GM10266 (cell line): ENCODE measurements around the gene ACTN2.

Experiments
- DNase-seq: peaks from one replicate; pipeline ENCODE4 v3.0.0; 2012; ENCODE audit errors: extremely low spot score
- CTCF ChIP-seq: IDR thresholded peaks from 2 replicates; pipeline ENCODE4 v1.5.1; 2012; ENCODE audit warnings: mild to moderate bottlenecking, low read depth; ENCODE audit not compliant: control insufficient read depth, insufficient read depth; ENCODE audit errors: missing control alignments

Gene ACTN2

DNA sequence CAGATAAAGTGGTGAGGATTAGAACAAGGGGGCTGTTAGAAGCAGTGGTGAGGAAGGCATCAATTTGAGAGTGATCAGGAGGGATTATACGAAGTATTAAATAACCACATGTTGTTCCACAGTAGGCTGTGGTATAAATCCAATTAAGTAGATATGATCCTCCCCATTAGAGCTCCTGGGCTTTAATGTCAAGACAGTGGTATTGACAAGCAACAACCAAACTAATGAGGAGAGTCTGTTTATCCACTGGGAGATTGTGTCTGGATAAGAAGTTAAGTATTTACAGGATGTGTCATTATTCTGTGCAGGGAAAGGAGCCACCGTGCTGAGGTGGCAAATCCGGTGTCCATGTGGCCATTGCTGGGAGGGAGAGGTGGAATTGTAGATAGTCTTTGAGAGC lies 5.8 kb downstream of the ACTN2 start:
- TF ChIP-seq CTCF = no peak
- no peak for DNase-seq

- TF ChIP-seq CTCF = no peak
- DNase-seq = no peak
Measured at GRCh38 chr1:236692742-236693141, 6.4 kb downstream of the ACTN2 start.

- no peak for TF ChIP-seq CTCF
- no peak for DNase-seq
Measured at GRCh38 chr1:236699366-236699765, 13.1 kb downstream of the ACTN2 start.

DNA sequence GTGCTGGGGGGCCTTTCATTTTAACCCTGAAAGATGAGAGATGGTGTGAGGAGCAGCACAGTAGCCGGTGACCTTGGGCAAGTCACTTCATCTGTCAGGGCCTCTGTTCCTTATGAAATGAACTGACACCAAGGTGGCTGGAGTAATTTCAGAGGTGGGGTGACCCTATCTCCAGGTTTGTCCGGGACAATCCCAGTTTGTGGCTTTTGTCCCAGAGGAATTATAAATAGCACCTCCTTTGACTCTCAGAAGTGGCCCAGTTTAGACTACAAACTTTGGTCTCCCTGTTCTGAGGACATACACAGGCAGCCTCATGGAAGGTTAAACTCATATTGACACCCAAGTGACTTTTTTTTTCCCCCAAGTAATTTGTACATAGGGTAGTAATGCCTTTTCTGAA lies 14.6 kb downstream of the ACTN2 start:
- no peak for TF ChIP-seq CTCF
- DNase-seq = no peak

GRCh38 chr1:236701782-236702181 lies 15.5 kb downstream of the ACTN2 start:
- DNase-seq = no peak
- TF ChIP-seq CTCF = no peak

DNA sequence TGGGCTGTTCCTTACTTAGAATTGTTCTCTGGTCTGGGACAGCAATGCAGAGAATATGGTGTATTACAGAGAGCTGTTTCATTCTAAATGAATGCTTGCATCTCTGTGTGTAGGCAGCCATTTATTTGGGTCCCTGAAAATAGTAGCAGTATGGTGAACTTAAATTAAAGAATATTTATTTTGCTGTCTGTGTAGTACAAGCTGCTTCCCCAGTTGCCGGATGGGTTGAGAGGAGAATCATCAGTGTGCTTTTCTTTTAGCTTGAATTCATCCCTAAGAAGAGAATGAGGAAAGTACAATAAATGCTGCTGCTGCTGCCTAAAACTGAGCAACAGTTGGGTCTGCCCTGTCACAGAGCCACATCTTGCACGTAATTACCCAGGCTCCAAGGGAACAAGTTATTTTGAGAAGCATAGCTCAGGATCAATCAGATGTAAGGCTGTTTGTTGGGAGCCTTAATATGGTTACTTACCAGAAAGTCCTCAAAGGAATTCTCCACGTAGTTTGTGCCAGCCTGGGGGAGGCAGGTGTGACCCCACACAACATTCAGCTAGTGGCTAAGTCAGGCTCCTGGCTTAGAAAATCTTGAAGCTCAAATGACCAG lies 16.6 kb downstream of the ACTN2 start:
- no peak for TF ChIP-seq CTCF

DNA sequence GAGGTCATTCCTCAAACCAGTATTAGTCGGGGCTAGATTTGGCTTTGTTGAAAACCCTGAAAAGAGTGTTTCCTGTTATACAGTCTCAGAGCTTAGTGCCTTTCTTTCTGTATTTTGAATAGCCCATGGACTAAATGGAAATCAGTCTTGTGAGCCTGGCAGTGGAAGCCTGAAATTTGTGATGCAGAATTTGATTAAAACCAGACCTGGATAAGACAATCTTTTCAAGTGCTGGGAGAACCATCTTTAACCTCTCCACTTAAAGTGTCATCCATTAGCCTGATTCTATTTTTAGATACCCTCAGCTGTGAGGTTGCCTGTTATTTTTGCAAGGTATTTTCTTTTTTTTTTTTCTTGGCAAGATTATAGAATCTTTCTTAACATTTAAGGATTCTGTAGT lies 19.5 kb downstream of the ACTN2 start:
- no peak for DNase-seq
- TF ChIP-seq CTCF = no peak

More for the DNA sequence above, 16.6 kb downstream of the ACTN2 start:
- DNase-seq = no peak
